AG04450 (cell line): Measurements from ENCODE around the gene SLC26A3. TPM values are rescaled to one million over a fixed set of nuclear protein-coding genes. Genes with fewer than 3 reads are reported as not detected.

ENCODE experiments used
- CTCF ChIA-PET: fragments of 300-600, 350-600 bp; formaldehyde crosslinking; extraction: SDS; loops from one replicate; lab custom pipeline; 2022; ENCODE audit warnings: antibody characterized with exemption, inconsistent platforms; lab: Charles Lee
- POLR2A ChIA-PET: fragments of 350-600 bp; formaldehyde crosslinking; extraction: SDS; loops from one replicate; lab custom pipeline; 2021; ENCODE audit warnings: antibody characterized with exemption, inconsistent platforms; lab: Yijun Ruan, JAX
- DNase-seq: peaks from one replicate; pipeline ENCODE4 v3.0.0-alpha.2; 2011; ENCODE audit warnings: low read depth, low spot score
- H3K27ac ChIP-seq: one replicate; pipeline ENCODE4 v1.5.1; 2012; ENCODE audit warnings: low read depth, low read length, control low read depth
- H3K27me3 ChIP-seq: one replicate; pipeline ENCODE4 v1.6.0; 2012; ENCODE audit warnings: low read length; ENCODE audit not compliant: control insufficient read depth, insufficient read depth
- H3K4me3 ChIP-seq: 2 replicates; pipeline ENCODE4 v1.5.1; 2011; ENCODE audit warnings: mild to moderate bottlenecking, low read depth, low read length, control low read depth
- H3K9me3 ChIP-seq: 2 replicates; pipeline ENCODE4 v1.5.1; 2012; ENCODE audit warnings: low read length; ENCODE audit not compliant: control insufficient read depth, insufficient read depth
- polyA plus RNA-seq: library from polyadenylated mRNA; depleted of rRNA; stranded (reverse); fragments of >200 nt; gene quantifications from 2 replicates; pipeline ENCODE4 v1.2.3, GENCODE V29; 2011
- TF ChIP-seq, protein P1 (sequence below): IDR thresholded peaks from 2 replicates; pipeline ENCODE4 v1.5.1; 2011; ENCODE audit warnings: low read depth, low read length, control low read depth, inconsistent platforms

The SLC26A3 gene
- polyA plus RNA-seq, 1 experiment: not detected

GRCh38 chr7:107828540-107828939, 25.5 kb upstream of the SLC26A3 start:
- CTCF ChIA-PET: no interaction called here
- TF ChIP-seq, protein P1, sequence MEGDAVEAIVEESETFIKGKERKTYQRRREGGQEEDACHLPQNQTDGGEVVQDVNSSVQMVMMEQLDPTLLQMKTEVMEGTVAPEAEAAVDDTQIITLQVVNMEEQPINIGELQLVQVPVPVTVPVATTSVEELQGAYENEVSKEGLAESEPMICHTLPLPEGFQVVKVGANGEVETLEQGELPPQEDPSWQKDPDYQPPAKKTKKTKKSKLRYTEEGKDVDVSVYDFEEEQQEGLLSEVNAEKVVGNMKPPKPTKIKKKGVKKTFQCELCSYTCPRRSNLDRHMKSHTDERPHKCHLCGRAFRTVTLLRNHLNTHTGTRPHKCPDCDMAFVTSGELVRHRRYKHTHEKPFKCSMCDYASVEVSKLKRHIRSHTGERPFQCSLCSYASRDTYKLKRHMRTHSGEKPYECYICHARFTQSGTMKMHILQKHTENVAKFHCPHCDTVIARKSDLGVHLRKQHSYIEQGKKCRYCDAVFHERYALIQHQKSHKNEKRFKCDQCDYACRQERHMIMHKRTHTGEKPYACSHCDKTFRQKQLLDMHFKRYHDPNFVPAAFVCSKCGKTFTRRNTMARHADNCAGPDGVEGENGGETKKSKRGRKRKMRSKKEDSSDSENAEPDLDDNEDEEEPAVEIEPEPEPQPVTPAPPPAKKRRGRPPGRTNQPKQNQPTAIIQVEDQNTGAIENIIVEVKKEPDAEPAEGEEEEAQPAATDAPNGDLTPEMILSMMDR: no peak
- POLR2A ChIA-PET: no interaction called here

DNA sequence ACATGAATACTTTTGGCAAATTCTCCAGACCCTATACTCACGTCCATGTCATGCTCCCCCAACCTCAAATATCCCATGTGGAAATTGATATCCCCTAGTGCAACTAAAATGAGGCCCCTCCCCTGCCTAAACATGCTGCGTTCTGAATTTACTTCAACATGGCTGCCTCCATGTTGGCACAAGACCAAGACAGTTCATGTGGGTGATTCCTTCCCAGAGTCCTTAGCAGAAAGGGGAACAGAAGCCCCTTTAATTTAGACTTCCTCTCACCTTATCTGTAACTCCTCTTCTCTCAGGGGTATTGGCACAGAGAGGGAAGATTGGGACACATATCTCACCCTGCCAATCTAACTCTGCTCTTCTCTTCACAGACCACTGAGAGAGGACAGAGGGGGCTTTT, 24.5 kb upstream of the SLC26A3 start:
- H3K4me3 ChIP-seq: no peak overlapping the region
- no peaks in the 10 kb centered on the region for H3K9me3 ChIP-seq
- H3K27ac ChIP-seq: no peak overlapping the region
- CTCF ChIA-PET: no interaction called here
- peaks cover 2% of the 10 kb centered on the region for H3K27me3 ChIP-seq
- POLR2A ChIA-PET: no interaction called here
- DNase-seq: no peak
- TF ChIP-seq, protein P1: no peak

More at GRCh38 chr7:107828540-107828939, 25.5 kb upstream of the SLC26A3 start:
- Histone ChIP-seq H3K27me3 (peaks cover 5% of the 10 kb centered on the region), H3K4me3 (no peak overlapping the region), H3K27ac (no peak overlapping the region), H3K9me3 (no peaks in the 10 kb centered on the region)
- no peak for DNase-seq

DNA sequence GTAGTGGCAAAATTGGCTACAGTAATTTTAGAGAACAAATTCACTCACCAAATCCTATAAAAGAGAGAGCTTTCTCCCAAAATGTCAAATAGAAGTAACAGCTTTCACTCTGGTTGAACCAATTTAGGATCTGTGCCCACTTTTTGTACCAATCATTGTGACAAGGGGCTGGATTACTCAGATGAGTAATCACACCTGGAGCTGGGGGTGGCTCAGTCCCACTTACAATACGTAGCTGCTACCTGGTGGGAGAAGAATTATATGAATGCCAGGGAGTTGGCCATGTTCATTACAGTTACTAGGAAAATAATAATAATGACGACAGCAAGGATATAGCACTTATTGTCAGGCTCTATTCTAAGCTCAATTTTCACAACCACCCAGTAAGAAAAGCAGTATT, 23.4 kb upstream of the SLC26A3 start:
- ChIA-PET CTCF (no interaction called here), POLR2A (no interaction called here)
- no peaks in the 10 kb centered on the region for H3K9me3 ChIP-seq
- no peak overlapping the region for H3K4me3 ChIP-seq
- H3K27me3 ChIP-seq: no peaks in the 10 kb centered on the region
- H3K27ac ChIP-seq: no peak overlapping the region
- TF ChIP-seq, protein P1: no peak
- no peak for DNase-seq

DNA sequence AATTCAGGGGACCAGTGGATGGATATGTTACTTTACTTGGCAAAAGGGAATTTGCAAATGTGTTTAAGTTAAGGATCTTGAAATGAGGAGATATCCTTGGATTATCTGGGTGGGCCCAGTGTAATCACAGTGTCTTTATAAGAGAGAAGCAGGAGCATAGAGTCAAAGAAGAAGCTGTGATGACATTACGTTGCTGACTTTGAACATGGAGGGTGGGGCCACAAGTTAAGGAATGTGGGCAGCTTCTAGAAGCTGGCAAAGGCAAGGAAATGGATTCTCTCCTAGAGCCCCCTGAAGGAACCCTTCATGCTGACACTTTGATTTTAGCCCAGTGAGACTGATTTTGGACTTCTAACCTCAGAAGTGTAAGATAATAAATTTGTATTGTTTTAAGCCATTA, 21.8 kb upstream of the SLC26A3 start:
- no peak for DNase-seq
- no peak overlapping the region for H3K4me3 ChIP-seq
- peaks cover 3% of the 10 kb centered on the region for H3K27me3 ChIP-seq
- H3K27ac ChIP-seq: no peak overlapping the region
- CTCF ChIA-PET: interaction anchor here (1.1 to 1.3 kb wide), 2 partner anchors 50 to 56 kb away, joined by 4 to 7 read pairs; no protein-coding TSS in a partner anchor
- no peaks in the 10 kb centered on the region for H3K9me3 ChIP-seq
- POLR2A ChIA-PET: no interaction called here
- TF ChIP-seq, protein P1: no peak

GRCh38 chr7:107818622-107819021, 15.6 kb upstream of the SLC26A3 start:
- H3K27me3 ChIP-seq: peaks cover 4% of the 10 kb centered on the region
- H3K27ac ChIP-seq: no peak overlapping the region
- CTCF ChIA-PET: no interaction called here
- H3K4me3 ChIP-seq: no peak overlapping the region
- TF ChIP-seq, protein P1: no peak
- no peaks in the 10 kb centered on the region for H3K9me3 ChIP-seq
- POLR2A ChIA-PET: no interaction called here
- no peak for DNase-seq
